NCI-H526 (cell line): ENCODE measurements around the gene BOC.

Experiments used
- DNase-seq, 2 experiments: peaks; one replicate each; lab custom pipeline; 2025; lab: John Stamatoyannopoulos, UW

BOC gene

GRCh38 chr3:113251817-113252216, 40.5 kb downstream of the BOC start:
- no peak for DNase-seq

DNA sequence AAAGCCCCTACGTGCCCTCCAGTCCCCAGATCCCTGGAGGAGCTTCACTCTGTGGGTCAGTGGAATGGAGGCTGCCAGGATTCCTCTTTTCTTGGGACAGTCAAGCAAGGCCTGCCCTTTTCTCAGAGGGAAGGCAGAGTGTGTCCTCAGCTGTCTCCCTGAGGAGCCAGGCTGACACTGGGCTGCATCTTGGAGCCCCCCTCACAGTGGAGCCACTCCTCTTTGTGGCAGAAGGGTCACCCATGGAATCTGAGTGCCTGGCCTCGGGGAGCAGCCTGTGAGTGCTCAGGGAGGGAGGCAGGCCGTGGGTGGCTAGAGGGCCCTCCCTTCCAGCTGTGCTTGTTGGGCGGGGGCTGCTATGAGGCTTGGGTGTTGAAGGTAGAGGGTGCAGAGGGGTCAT, 41.2 kb downstream of the BOC start:
- no peak for DNase-seq

GRCh38 chr3:113253702-113254101, 42.3 kb downstream of the BOC start:
- no peak for DNase-seq

DNA sequence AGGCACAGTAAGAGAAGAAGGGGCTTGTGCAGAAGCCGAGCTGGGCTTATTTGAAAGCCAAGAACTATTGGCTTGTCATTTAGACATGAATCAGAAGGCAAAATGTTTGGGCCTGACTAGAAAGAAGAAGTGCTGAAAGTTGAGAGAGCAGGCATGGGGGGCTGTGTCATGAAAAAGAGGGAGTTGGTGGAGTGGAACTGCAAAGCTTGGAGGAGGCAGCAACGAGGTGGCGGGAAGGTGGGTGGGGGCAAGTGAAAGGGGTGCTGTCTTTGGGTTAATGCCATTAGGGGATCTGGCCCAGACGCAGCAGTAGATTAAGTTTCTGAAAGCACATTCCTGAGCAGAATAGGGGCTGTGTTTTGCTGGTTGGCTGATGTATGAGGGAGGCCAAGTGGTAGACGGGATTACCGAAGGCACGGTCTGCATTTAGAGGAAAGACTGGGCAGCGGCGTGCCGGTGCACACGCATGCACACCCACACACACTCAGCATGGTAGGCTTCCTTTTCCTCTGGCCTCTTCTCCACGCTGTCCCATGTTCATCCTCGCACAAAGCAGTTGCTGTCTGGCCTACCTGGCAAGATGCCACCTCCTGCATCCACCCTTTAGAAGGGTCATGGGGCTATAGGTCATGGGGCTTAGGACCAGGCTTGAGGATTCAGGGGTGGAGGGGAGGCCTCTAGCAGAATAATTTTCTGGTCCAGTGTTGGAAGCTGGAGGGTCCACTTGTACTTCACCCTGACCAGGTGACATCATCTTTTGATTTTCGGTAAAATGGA, 43.0 kb downstream of the BOC start:
- DNase-seq, result no peak

- no peak for DNase-seq
Observed at GRCh38 chr3:113255100-113255853, 43.9 kb downstream of the BOC start.

DNA sequence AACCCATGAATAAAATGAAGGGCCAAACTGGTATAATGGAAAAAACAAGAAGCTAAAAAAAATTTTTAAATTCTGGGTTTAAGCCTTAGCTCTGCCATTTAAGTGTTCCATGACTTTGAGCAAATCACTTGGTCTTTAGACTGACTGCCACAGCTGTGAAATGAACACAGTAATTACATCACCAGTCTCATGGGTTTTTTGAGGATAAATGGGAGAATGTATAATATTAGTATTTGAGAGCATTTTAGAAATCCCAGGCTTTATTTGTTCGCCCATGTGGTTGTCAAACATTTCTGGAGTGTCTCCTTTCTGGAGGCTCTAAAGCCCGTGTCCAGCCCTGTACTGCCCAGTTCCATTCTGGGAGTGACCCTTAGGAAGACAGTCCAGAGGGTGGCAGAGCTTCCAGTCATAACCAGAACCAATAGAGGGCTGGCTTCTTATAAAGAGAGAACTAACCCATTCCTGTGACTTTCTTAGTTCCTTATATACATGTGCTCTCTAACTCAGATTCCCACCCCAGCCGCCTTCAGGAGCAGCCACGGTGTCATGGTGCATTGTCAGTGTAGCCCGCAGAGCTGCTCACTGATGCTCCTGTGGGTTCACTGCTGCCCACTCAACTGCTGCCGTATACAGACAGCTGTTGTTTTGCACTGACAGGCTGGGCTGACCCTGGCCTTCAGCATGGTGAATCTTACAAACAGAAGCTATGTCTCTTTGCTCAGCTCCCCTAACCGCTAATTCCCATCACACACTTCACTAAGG, 44.7 kb downstream of the BOC start:
- no peak for DNase-seq

GRCh38 chr3:113258361-113258760, 47.0 kb downstream of the BOC start:
- no peak for DNase-seq

DNA sequence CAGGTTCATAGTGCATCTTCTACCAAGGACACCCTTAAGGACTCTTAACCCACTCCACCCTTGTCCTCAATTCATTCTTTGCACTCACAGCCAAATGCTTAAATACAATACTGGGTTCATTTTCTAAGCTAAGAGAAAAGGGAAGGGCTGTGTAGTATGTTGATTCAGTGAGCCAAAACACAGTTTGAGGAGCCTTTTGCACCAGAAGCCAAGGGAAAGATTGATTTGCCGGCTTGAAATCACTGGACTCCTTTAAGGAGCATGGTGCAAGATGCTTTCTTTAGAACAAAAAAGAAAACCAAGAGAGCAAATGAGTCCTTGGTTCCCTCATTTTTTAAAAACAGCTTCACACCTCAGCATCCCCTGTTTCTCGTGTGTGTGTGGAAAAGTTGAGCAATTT, 47.8 kb downstream of the BOC start:
- DNase-seq, result no peak

GRCh38 chr3:113261063-113261625, 49.8 kb downstream of the BOC start:
- no peak for DNase-seq

GRCh38 chr3:113261626-113262303, 50.4 kb downstream of the BOC start:
- DNase-seq, result no peak

DNA sequence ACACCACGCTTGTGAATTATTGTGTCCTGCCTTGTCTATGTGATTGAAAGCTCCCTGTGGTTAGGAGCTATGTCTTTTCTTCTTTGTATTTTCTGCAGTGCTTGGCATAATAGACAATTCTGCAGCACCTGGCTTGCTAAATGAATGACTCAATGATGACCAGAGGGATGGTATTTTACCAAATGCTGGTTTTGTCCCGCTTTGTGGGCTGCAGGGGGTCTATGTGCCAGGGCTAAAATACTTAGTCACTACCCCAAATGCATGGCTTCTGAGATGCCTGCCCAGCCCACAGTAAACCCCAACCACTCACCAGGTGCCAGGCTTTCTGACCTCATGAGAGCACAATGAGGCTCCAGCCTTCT, 50.9 kb downstream of the BOC start:
- no peak for DNase-seq

DNA sequence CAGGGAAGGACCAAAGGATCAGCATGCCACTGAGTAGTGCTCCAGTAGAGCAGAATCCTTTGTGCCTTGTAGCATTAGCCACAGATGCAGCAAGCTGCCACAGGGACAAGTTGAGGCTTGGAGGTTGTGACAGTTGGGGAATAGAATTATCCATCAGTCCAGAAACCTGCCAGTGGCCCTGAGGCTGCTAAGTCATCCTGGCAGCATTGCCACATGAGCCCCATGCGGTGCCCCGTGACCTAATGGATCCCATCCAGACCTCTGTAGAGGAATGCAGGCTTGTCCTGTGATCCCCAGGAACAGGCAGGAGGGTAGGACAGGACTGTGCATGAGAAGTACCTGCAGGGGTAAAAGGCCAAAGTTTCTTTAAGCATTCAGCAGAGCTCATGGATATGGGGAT, 51.7 kb downstream of the BOC start:
- DNase-seq, result no peak

GRCh38 chr3:113263778-113264177, 52.4 kb downstream of the BOC start:
- no peak for DNase-seq

- DNase-seq, result peak; percentile 63 to 78
Observed at GRCh38 chr3:113264283-113265131, 53.1 kb downstream of the BOC start.

DNA sequence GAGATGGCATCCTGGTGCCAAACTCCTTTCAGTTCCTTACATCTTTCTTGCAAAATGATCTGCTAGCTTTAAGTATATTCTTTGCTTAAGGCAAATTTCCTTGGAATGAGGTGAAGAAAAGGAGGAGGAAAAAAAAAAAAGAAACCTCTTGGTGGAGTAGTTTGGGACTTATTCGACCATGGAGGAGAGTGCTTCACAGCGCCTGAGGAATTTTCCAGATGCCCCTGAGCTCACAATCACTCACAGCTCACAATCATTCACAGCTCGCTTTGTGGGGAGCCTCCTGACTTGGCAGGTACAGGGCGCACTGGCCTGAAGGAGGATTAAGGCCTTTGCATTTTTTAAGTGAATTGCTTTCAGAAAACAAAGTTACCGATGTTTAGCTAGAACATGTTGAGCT, 53.9 kb downstream of the BOC start:
- no peak for DNase-seq

DNA sequence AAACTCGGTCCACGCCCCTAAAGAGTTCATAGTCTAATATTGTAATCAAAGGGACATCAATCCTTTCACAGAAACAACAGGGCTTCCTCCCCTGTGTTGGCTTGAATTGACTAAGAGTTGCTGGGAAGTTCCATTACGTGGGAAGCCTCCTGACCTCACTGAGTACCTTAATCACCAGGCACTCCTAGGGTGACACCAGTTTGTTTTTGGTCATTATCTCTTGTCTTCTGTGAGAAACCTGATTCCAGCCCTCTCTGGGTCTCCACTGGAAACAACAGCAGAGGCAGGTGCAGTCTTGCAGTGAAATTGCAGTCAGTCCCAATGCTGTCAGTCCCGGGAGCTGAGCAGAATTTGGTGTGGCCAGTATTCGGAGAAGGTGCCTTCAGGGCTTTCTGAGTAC, 55.4 kb downstream of the BOC start:
- no peak for DNase-seq

GRCh38 chr3:113268311-113268710, 57.0 kb downstream of the BOC start:
- no peak for DNase-seq

DNA sequence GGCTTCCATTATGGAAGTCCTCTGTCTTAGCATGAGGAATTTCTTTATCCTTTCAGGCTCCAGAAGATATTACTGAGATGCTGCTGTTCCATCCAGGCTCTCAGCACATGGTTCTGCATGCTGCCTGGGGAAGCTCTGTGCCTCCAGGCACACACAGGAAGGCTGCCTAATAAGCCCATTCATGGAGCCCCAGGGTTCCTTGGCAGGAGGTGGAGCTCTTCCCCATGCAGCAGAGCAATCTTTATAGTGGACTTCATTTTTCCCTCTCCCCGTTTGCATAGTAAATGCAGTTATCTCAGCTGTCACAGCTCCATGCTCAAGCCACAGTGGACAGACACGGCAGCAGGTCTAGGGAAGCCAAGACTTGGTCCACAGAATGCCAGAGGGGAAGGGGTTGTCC, 57.6 kb downstream of the BOC start:
- DNase-seq, result no peak

DNA sequence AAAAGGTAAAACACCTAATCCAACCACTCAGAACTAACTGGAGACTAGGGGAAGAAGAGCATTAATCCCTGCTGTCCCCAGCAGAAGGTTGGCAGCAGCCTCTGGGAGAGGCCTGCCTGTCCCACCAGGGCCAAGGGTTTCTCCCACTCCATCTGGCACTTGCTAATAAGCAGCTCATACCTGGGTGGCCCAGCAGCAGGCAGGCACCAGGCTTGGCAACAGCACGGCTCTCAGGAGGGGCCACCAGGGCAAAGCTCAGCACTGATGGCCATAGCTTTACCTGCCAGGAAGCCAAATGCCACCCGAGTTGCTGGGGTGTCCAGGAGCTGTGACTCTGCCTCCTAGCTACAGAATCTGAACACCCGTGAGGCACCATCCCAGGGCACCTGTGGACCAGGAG, 58.3 kb downstream of the BOC start:
- DNase-seq, result no peak

DNA sequence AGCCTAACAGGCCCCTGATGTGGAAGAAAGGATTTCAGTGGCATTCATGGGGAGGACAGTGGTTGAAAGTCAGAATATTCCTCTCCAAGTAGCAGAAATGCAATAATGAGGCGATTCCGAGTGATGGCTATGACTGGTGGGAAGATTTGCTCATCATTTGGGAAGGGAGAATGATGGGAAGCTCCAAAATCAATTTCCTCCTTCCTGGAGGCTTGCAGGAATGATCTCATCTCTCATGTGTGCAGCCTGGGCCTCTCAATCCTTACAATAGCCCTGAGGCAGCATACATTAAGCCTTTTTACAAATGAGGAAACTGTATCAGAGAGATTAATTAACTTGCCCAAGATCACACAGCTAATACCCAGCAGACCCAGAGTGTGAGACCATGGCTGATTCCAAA, 58.7 kb downstream of the BOC start:
- DNase-seq, result no peak

DNA sequence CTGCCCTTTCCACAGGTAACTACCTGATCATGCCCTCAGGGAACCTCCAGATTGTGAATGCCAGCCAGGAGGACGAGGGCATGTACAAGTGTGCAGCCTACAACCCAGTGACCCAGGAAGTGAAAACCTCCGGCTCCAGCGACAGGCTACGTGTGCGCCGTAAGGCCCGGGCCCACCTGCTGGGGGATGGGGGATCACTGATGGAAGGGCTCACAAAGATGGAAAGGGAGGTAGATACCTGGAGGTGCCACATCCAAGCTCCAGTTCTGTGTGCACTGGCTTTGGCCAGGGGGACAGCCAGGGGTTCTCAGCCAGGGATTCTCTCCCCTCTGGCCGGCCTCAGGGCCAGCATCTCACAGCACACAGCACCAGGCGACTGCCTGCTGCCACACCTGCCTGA, 59.4 kb downstream of the BOC start:
- DNase-seq, result no peak
